K562 (cell line): ENCODE results near the gene FHL1. TPM values are rescaled to one million over a fixed set of nuclear protein-coding genes. Genes with fewer than 3 reads are reported as not detected.

Experiments
- ATAC-seq: fragments of 200-7000 bp; cut with Tn5 transposase; 3 replicates; pipeline ENCODE4 v1.9.1; 2020; ENCODE audit warnings: moderate library complexity
- BruUV-seq: library from RNA; stranded (reverse); fragments of 400-500 nt; replicated peaks from 2 replicates; lab custom pipeline; 2021; lab: Mats Ljungman, UMichigan
- CTCF ChIA-PET: fragments of 300-600 bp; formaldehyde crosslinking; extraction: SDS; loops from one replicate; lab custom pipeline; 2021; ENCODE audit warnings: low intra/inter-chr PET ratio; lab: Yijun Ruan, JAX
- POLR2A ChIA-PET: fragments of 300-600, 350-650 bp; sonication (Branson Sonifier 250); formaldehyde crosslinking; extraction: SDS; loops from one replicate; lab custom pipeline; 2021; ENCODE audit warnings: antibody characterized with exemption, inconsistent platforms; lab: Yijun Ruan, JAX
- DNase-seq, 4 experiments: peaks; one replicate each; pipeline versions ENCODE4 v3.0.0 to v3.0.0-alpha.2; 2011 to 2018; ENCODE audit warnings: low spot score in 3 of 4, mixed read lengths in 3 of 4; ENCODE audit errors: extremely low read depth in 1 of 4
- FAIRE-seq: peaks from 2 replicates; lab custom pipeline; 2011; peaks lifted over from hg19 to GRCh38; lab: Jason Lieb, UNC
- H2AFZ ChIP-seq: 2 replicates; pipeline ENCODE4 v1.6.0; 2011; ENCODE audit warnings: low read depth, low read length, control low read depth, inconsistent platforms
- H3K27ac ChIP-seq: fragments of 200-600 bp; 3 replicates; pipeline ENCODE4 v1.8.0; 2011; ENCODE audit warnings: low read depth, mild to moderate bottlenecking, control low read depth, inconsistent platforms, low read length, moderate library complexity, mixed read lengths; ENCODE audit errors: extremely low read depth
- H3K27me3 ChIP-seq, 2 experiments: fragments of 300-600 bp in 1 of 2; 2 replicates in 1 of 2; 3 replicates in 1 of 2; pipeline versions ENCODE4 v1.6.0 to v1.8.0; 2011; ENCODE audit warnings: inconsistent platforms in 2 of 2, low read length in 2 of 2, mild to moderate bottlenecking in 1 of 2, mixed read lengths in 1 of 2, moderate library complexity in 1 of 2; ENCODE audit not compliant: control insufficient read depth in 2 of 2, insufficient read depth in 2 of 2
- H3K36me3 ChIP-seq: fragments of 300-600 bp; 3 replicates; pipeline ENCODE4 v1.8.0; 2011; ENCODE audit warnings: mild to moderate bottlenecking, low read length, inconsistent platforms; ENCODE audit not compliant: control insufficient read depth, insufficient read depth
- H3K4me1 ChIP-seq, 2 experiments: fragments of 200-600 bp in 1 of 2; replicated peaks in 1 of 2; 2 replicates in 1 of 2; 3 replicates in 1 of 2; pipeline versions ENCODE4 v1.5.1 to v1.8.0; 2011; ENCODE audit warnings: inconsistent platforms in 2 of 2, low read length in 2 of 2, mild to moderate bottlenecking in 1 of 2, mixed read lengths in 1 of 2, moderate library complexity in 1 of 2; ENCODE audit not compliant: control insufficient read depth in 2 of 2, insufficient read depth in 2 of 2
- H3K4me2 ChIP-seq: 2 replicates; pipeline ENCODE4 v1.6.1; 2011; ENCODE audit warnings: low read length, control low read depth, inconsistent platforms, mixed read lengths; ENCODE audit not compliant: insufficient read depth
- H3K4me3 ChIP-seq: fragments of 200-600 bp; sonication (generic), shearing (Covaris generic); 2 replicates; pipeline ENCODE4 v1.5.1; 2016; ENCODE audit warnings: control low read depth, inconsistent platforms
- H3K79me2 ChIP-seq: fragments of 200-600 bp; 3 replicates; pipeline ENCODE4 v1.8.0; 2011; ENCODE audit warnings: low read length, inconsistent platforms; ENCODE audit not compliant: control insufficient read depth, insufficient read depth
- H3K9ac ChIP-seq, 2 experiments: 2 replicates each; pipeline versions ENCODE4 v1.6.0 to v1.6.1; 2011; ENCODE audit warnings: low read depth in 2 of 2, low read length in 2 of 2, control low read depth in 1 of 2, inconsistent platforms in 1 of 2, mild to moderate bottlenecking in 1 of 2, mixed read lengths in 1 of 2; ENCODE audit not compliant: insufficient read depth in 1 of 2
- H3K9me1 ChIP-seq: one replicate; pipeline ENCODE4 v1.6.0; 2011; ENCODE audit warnings: inconsistent platforms, mild to moderate bottlenecking, low read length, moderate library complexity; ENCODE audit not compliant: control insufficient read depth, insufficient read depth
- H3K9me3 ChIP-seq: replicated peaks from 2 replicates; pipeline ENCODE4 v1.5.1; 2011; ENCODE audit warnings: low read depth, low read length, inconsistent platforms; ENCODE audit not compliant: control insufficient read depth, insufficient read depth
- H4K20me1 ChIP-seq: replicated peaks from 2 replicates; pipeline ENCODE4 v1.6.1; 2011; ENCODE audit warnings: low read length, inconsistent platforms, mixed read lengths; ENCODE audit not compliant: control insufficient read depth, insufficient read depth
- BCOR ChIP-seq: fragments of 450-650 bp; IDR thresholded peaks from 2 replicates; pipeline ENCODE4 v1.6.1; 2016
- C11orf30 ChIP-seq: fragments of 450-650 bp; IDR thresholded peaks from 2 replicates; pipeline ENCODE4 v1.6.1; 2016; ENCODE audit warnings: low read depth, mild to moderate bottlenecking
- FOXM1 ChIP-seq, 2 experiments: fragments of 450-650 bp in 1 of 2; sonication (generic) in 1 of 2; formaldehyde crosslinking in 1 of 2; IDR thresholded peaks; 2 replicates each; pipeline versions ENCODE4 v1.6.1 to v1.9.0; 2017 to 2022; ENCODE audit warnings: low read depth in 2 of 2, mild to moderate bottlenecking in 2 of 2, missing genetic modification reagents in 1 of 2, moderate library complexity in 1 of 2
- LCOR ChIP-seq: sonication (generic); formaldehyde crosslinking; IDR thresholded peaks from 2 replicates; pipeline ENCODE4 v1.8.0; 2022; ENCODE audit warnings: mild to moderate bottlenecking, missing genetic modification reagents
- NFXL1 ChIP-seq: fragments of 450-650 bp; formaldehyde crosslinking; IDR thresholded peaks from 2 replicates; pipeline ENCODE4 v1.4.0; 2021; ENCODE audit warnings: mild to moderate bottlenecking
- NR3C1 ChIP-seq: sonication (generic); formaldehyde crosslinking; IDR thresholded peaks from 2 replicates; pipeline ENCODE4 v1.8.1; 2022; ENCODE audit warnings: missing genetic modification reagents
- NUFIP1 ChIP-seq: fragments of 450-650 bp; IDR thresholded peaks from 2 replicates; pipeline ENCODE4 v1.6.1; 2018; ENCODE audit not compliant: partially characterized antibody
- RNF2 ChIP-seq: sonication (generic); IDR thresholded peaks from 2 replicates; pipeline ENCODE4 v1.6.1; 2016
- SNIP1 ChIP-seq: fragments of 450-650 bp; IDR thresholded peaks from 2 replicates; pipeline ENCODE4 v1.7.1; 2017; ENCODE audit warnings: low read depth, mild to moderate bottlenecking
- YBX1 ChIP-seq: fragments of 450-650 bp; IDR thresholded peaks from 2 replicates; pipeline ENCODE4 v1.7.1; 2016; ENCODE audit warnings: mild to moderate bottlenecking
- in situ Hi-C: fragments of 300-500 bp; cut with MboI; formaldehyde crosslinking; loops from 4 replicates; pipeline ENCODE4 v1.15.0; 2018; ENCODE audit warnings: inconsistent platforms, mixed read lengths
- intact Hi-C: fragments of 100-400 bp; cut with micrococcal nuclease; formaldehyde crosslinking; loops from 2 replicates; pipeline ENCODE4 v1.14.2; 2022
- polyA plus RNA-seq, 8 experiments: library from polyadenylated mRNA; depleted of rRNA in 4 of 8; stranded (reverse) in 5 of 8; unstranded in 3 of 8; fragments of >200 nt; fragmentation: Nextera tagmentation in 2 of 8; fragmentation: Illumina TruSeq in 1 of 8; extraction: Ambion mirVana in 2 of 8; extraction: Trizol in 1 of 8; gene quantifications; 2 replicates each; pipeline versions ENCODE4 v1.2.1 to v1.2.3, GENCODE V29; 2011 to 2014; ENCODE audit warnings: inconsistent platforms in 1 of 8, missing spikeins in 1 of 8
- total RNA-seq, 7 experiments: library from RNA; depleted of rRNA in 6 of 7; stranded (reverse); fragments of >200 nt in 6 of 7; fragmentation: Illumina TruSeq in 2 of 7; extraction: Trizol in 2 of 7; gene quantifications; 2 replicates each; pipeline versions ENCODE4 v1.2.1 to v1.2.3, GENCODE V29; 2011 to 2021; ENCODE audit warnings: low replicate concordance in 1 of 7
- TF ChIP-seq, protein P1 (sequence below), 2 experiments: fragments of 150-350 bp in 1 of 2; IDR thresholded peaks; 2 replicates each; pipeline ENCODE4 v1.6.1; 2012 to 2016; ENCODE audit warnings: low read depth in 2 of 2, low read length in 2 of 2, mild to moderate bottlenecking in 1 of 2, moderate library complexity in 1 of 2
- TF ChIP-seq, protein P2 (sequence below): fragments of 250-450 bp; sonication (Bioruptor Pico); IDR thresholded peaks from 2 replicates; pipeline ENCODE4 v1.5.0; 2022; ENCODE audit warnings: mild to moderate bottlenecking
- TF ChIP-seq, protein P3 (sequence below), 2 experiments: fragments of 250-450 bp in 1 of 2; fragments of 450-650 bp in 1 of 2; sonication (Bioruptor Pico) in 1 of 2; IDR thresholded peaks; 2 replicates each; pipeline versions ENCODE4 v1.6.1 to v1.8.0; 2016 to 2021; ENCODE audit warnings: mild to moderate bottlenecking in 2 of 2, moderate library complexity in 2 of 2, missing compliant biosample characterization in 1 of 2, missing genetic modification characterization in 1 of 2
- TF ChIP-seq, protein P4 (sequence below), 2 experiments: fragments of 450-650 bp in 1 of 2; sonication (generic) in 1 of 2; formaldehyde crosslinking; conservative IDR thresholded peaks; 2 replicates each; pipeline versions ENCODE4 v1.4.0 to v1.8.1; 2020 to 2022; ENCODE audit warnings: mild to moderate bottlenecking in 1 of 2, missing genetic modification reagents in 1 of 2

The FHL1 gene
- total and polyA plus RNA-seq, 9 of the 15 experiments (the other 6 are each of a cell fraction or from before 2014, with no cell fraction given) = 0.03 to 3.0 (median 0.13) TPM; not detected in 1

DNA sequence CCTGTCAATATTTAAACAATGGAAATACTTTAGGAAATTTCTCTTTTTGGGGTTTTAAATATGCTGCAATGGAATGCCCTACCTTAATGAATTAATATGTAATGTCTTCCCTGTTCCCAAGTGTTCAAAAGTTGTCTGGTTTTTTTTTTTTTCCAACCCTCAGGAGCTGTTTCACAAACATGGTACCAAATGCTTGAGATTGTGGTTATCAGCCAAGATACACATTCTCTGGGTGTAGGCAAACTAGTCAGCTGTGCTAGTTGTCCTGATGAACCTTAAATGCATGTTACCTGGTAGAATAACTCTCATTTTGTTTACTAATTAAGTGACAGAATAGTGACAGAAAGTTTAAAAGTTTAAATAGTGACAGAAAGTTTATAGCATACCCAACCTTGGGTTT lies 50.7 kb downstream of the FHL1 start:
- no peak overlapping the region for H3K27ac ChIP-seq
- no peaks in the 10 kb centered on the region for H3K4me1 ChIP-seq
- H3K79me2 ChIP-seq = no peaks in the 10 kb centered on the region
- no peak overlapping the region for H3K4me3 ChIP-seq
- BruUV-seq = no TSS peak
- ChIA-PET POLR2A (interaction anchor here (0.6 to 1.4 kb wide), 2 partner anchors 10 to 1233 kb away, joined by 3 to 5 read pairs; no protein-coding TSS in a partner anchor), CTCF (no interaction called here)
- H3K36me3 ChIP-seq = no peaks in the 10 kb centered on the region
- no peak overlapping the region for H3K9ac ChIP-seq
- H4K20me1 ChIP-seq = no peaks in the 10 kb centered on the region
- no peaks in the 10 kb centered on the region for H3K9me1 ChIP-seq
- peaks cover 0 to 15% of the 10 kb centered on the region in 2 experiments; a peak in 4 of 5 replicates for H3K27me3 ChIP-seq
- no peak overlapping the region for H2AFZ ChIP-seq
- FAIRE-seq = no peak
- in situ Hi-C loops = no loop called here
- no peak for DNase-seq
- H3K9me3 ChIP-seq = no peaks in the 10 kb centered on the region
- intact Hi-C loops = no loop called here
- H3K4me2 ChIP-seq = no peak overlapping the region
- ATAC-seq = no peak
- TF ChIP-seq, protein P1, sequence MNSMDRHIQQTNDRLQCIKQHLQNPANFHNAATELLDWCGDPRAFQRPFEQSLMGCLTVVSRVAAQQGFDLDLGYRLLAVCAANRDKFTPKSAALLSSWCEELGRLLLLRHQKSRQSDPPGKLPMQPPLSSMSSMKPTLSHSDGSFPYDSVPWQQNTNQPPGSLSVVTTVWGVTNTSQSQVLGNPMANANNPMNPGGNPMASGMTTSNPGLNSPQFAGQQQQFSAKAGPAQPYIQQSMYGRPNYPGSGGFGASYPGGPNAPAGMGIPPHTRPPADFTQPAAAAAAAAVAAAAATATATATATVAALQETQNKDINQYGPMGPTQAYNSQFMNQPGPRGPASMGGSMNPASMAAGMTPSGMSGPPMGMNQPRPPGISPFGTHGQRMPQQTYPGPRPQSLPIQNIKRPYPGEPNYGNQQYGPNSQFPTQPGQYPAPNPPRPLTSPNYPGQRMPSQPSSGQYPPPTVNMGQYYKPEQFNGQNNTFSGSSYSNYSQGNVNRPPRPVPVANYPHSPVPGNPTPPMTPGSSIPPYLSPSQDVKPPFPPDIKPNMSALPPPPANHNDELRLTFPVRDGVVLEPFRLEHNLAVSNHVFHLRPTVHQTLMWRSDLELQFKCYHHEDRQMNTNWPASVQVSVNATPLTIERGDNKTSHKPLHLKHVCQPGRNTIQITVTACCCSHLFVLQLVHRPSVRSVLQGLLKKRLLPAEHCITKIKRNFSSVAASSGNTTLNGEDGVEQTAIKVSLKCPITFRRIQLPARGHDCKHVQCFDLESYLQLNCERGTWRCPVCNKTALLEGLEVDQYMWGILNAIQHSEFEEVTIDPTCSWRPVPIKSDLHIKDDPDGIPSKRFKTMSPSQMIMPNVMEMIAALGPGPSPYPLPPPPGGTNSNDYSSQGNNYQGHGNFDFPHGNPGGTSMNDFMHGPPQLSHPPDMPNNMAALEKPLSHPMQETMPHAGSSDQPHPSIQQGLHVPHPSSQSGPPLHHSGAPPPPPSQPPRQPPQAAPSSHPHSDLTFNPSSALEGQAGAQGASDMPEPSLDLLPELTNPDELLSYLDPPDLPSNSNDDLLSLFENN (IDR thresholded peaks at IDR 0.05; ENCODE audit: low read depth in 2 of 2, low read length in 2 of 2) = no peak
- TF ChIP-seq YBX1 (no peak), NFXL1 (CRISPR knock-in tag) (no peak), FOXM1 (IDR thresholded peaks at IDR 0.05; ENCODE audit: low read depth) (no peak), FOXM1 (CRISPR knock-in tag; IDR thresholded peaks at IDR 0.05; ENCODE audit: low read depth) (no peak), SNIP1 (no peak), LCOR (CRISPR knock-in tag) (no peak), NR3C1 (no peak), BCOR (no peak), NUFIP1 (no peak), C11orf30 (no peak), RNF2 (no peak)
- TF ChIP-seq, protein P2, sequence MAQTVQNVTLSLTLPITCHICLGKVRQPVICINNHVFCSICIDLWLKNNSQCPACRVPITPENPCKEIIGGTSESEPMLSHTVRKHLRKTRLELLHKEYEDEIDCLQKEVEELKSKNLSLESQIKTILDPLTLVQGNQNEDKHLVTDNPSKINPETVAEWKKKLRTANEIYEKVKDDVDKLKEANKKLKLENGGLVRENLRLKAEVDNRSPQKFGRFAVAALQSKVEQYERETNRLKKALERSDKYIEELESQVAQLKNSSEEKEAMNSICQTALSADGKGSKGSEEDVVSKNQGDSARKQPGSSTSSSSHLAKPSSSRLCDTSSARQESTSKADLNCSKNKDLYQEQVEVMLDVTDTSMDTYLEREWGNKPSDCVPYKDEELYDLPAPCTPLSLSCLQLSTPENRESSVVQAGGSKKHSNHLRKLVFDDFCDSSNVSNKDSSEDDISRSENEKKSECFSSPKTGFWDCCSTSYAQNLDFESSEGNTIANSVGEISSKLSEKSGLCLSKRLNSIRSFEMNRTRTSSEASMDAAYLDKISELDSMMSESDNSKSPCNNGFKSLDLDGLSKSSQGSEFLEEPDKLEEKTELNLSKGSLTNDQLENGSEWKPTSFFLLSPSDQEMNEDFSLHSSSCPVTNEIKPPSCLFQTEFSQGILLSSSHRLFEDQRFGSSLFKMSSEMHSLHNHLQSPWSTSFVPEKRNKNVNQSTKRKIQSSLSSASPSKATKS (CRISPR knock-in tag) = no peak
- TF ChIP-seq, protein P3, sequence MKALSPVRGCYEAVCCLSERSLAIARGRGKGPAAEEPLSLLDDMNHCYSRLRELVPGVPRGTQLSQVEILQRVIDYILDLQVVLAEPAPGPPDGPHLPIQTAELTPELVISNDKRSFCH (CRISPR knock-in tag; IDR thresholded peaks at IDR 0.05) = no peak
- TF ChIP-seq, protein P3 (tag; IDR thresholded peaks at IDR 0.05) = no peak
- TF ChIP-seq, protein P4, sequence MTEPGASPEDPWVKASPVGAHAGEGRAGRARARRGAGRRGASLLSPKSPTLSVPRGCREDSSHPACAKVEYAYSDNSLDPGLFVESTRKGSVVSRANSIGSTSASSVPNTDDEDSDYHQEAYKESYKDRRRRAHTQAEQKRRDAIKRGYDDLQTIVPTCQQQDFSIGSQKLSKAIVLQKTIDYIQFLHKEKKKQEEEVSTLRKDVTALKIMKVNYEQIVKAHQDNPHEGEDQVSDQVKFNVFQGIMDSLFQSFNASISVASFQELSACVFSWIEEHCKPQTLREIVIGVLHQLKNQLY (CRISPR knock-in tag; conservative IDR thresholded peaks at IDR 0.05) = no peak
